Measurements from ENCODE around the gene USP24. TPM values are rescaled to one million over a fixed set of nuclear protein-coding genes. Genes with fewer than 3 reads are reported as not detected.

Gene USP24
- total and polyA plus RNA-seq, 2 donors (not counting 1 experiment from before 2014, with no cell fraction given): 18.9 to 152 TPM

DNA sequence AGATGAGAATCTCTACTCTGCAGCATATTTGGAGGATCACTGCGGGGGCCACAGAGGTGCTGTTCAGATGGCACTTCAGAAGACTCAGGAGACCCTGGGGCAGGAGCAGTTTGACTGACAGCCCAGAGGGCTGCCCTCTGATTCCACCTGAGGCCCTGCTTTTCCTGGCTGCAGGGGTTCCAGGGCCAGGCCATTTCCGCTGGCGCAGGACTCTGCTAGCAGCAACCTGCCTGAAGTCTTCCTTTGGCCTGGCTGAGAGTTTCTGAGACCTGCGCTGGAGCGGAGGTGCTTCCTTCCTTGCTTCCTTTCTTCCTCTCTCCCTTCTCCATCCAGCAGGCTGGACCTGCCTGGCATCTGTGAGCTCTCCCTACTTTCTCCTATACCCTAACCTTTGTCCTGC, 164.0 kb downstream of the USP24 start:
- peaks cover 13% of the 10 kb centered on the region for H3K27me3 Mint-ChIP-seq
- Histone ChIP-seq H3K9ac (ENCODE audit: low read length) (no peak overlapping the region), H3K27me3 (replicated peaks in 1 of 4; ENCODE audit: control extremely low read depth in 1 of 4, control insufficient read depth in 3 of 4, insufficient read depth in 4 of 4, low read length in 3 of 4) (no peaks in the 10 kb centered on the region), H4K20me1 (ENCODE audit: control insufficient read depth, insufficient read depth, low read length, poor library complexity, severe bottlenecking) (no peaks in the 10 kb centered on the region), H3K4me2 (replicated peaks; ENCODE audit: low read depth, low read length, poor library complexity, severe bottlenecking) (no peak overlapping the region), H3K79me2 (ENCODE audit: control insufficient read depth, insufficient read depth, low read length) (no peaks in the 10 kb centered on the region), H3K27ac (ENCODE audit: low read length in 2 of 2) (no peak overlapping the region), H3K4me3 (ENCODE audit: control extremely low read depth in 1 of 5, extremely low read depth in 1 of 5, insufficient read depth in 1 of 5, low read depth in 2 of 5, low read length in 4 of 5) (no peak overlapping the region), H3K36me3 (replicated peaks in 1 of 2; ENCODE audit: control extremely low read depth in 1 of 2, control insufficient read depth in 1 of 2, extremely low read depth in 1 of 2, insufficient read depth in 2 of 2, low read length in 1 of 2) (no peaks in the 10 kb centered on the region), H3K9me3 (ENCODE audit: control extremely low read depth in 1 of 3, control insufficient read depth in 2 of 3, insufficient read depth in 1 of 3, low read length in 2 of 3) (no peaks in the 10 kb centered on the region), H3K4me1 (ENCODE audit: control insufficient read depth in 2 of 2, insufficient read depth in 2 of 2, low read length in 2 of 2) (no peaks in the 10 kb centered on the region), H2AFZ (ENCODE audit: insufficient read depth, low read depth, low read length, poor library complexity, severe bottlenecking) (no peak overlapping the region)
- no peak for TF ChIP-seq EZH2 (IDR thresholded peaks at IDR 0.05; ENCODE audit: borderline replicate concordance, insufficient read depth, low read depth, low read length, poor library complexity, severe bottlenecking)
- TF ChIP-seq, protein P1, sequence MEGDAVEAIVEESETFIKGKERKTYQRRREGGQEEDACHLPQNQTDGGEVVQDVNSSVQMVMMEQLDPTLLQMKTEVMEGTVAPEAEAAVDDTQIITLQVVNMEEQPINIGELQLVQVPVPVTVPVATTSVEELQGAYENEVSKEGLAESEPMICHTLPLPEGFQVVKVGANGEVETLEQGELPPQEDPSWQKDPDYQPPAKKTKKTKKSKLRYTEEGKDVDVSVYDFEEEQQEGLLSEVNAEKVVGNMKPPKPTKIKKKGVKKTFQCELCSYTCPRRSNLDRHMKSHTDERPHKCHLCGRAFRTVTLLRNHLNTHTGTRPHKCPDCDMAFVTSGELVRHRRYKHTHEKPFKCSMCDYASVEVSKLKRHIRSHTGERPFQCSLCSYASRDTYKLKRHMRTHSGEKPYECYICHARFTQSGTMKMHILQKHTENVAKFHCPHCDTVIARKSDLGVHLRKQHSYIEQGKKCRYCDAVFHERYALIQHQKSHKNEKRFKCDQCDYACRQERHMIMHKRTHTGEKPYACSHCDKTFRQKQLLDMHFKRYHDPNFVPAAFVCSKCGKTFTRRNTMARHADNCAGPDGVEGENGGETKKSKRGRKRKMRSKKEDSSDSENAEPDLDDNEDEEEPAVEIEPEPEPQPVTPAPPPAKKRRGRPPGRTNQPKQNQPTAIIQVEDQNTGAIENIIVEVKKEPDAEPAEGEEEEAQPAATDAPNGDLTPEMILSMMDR (IDR thresholded peaks at IDR 0.05): no peak
- H3K9me3 Mint-ChIP-seq (ENCODE audit: insufficient read depth): no peaks in the 10 kb centered on the region
- no peak overlapping the region for H3K4me3 Mint-ChIP-seq
- ATAC-seq (ENCODE audit: low read depth) (no peak), DNase-seq (no peak)
- ChIA-PET POLR2A (no interaction called here), CTCF (no interaction called here)
- no peaks in the 10 kb centered on the region for H3K4me1 Mint-ChIP-seq
- H3K27ac Mint-ChIP-seq: no peak overlapping the region
- intact Hi-C loops (cut with micrococcal nuclease): no loop called here
- 100% methylated on average over 5 of the region's 5 CpGs for WGBS (ENCODE audit: insufficient coverage)

GRCh38 chr1:55050283-55050682, 164.9 kb downstream of the USP24 start:
- ChIA-PET CTCF (no interaction called here), POLR2A (no interaction called here)
- H3K4me3 Mint-ChIP-seq: no peak overlapping the region
- no peak overlapping the region for H3K4me2 ChIP-seq (replicated peaks; ENCODE audit: low read depth, low read length, poor library complexity, severe bottlenecking)
- H3K9ac ChIP-seq (ENCODE audit: low read length): no peak overlapping the region
- 72% methylated on average over 5 of the region's 9 CpGs for WGBS (ENCODE audit: insufficient coverage)
- TF ChIP-seq, protein P1 (IDR thresholded peaks at IDR 0.05): no peak
- TF ChIP-seq EZH2 (IDR thresholded peaks at IDR 0.05; ENCODE audit: borderline replicate concordance, insufficient read depth, low read depth, low read length, poor library complexity, severe bottlenecking): no peak
- no peaks in the 10 kb centered on the region for H3K36me3 ChIP-seq (replicated peaks in 1 of 2; ENCODE audit: control extremely low read depth in 1 of 2, control insufficient read depth in 1 of 2, extremely low read depth in 1 of 2, insufficient read depth in 2 of 2, low read length in 1 of 2)
- H3K27me3 ChIP-seq (replicated peaks in 1 of 4; ENCODE audit: control extremely low read depth in 1 of 4, control insufficient read depth in 3 of 4, insufficient read depth in 4 of 4, low read length in 3 of 4): no peaks in the 10 kb centered on the region
- H3K4me1 Mint-ChIP-seq: no peaks in the 10 kb centered on the region
- intact Hi-C loops (cut with micrococcal nuclease): no loop called here
- H3K9me3 Mint-ChIP-seq (ENCODE audit: insufficient read depth): no peaks in the 10 kb centered on the region
- no peak overlapping the region for H3K27ac ChIP-seq (ENCODE audit: low read length in 2 of 2)
- H3K4me1 ChIP-seq (ENCODE audit: control insufficient read depth in 2 of 2, insufficient read depth in 2 of 2, low read length in 2 of 2): no peaks in the 10 kb centered on the region
- no peak overlapping the region for H3K4me3 ChIP-seq (ENCODE audit: control extremely low read depth in 1 of 5, extremely low read depth in 1 of 5, insufficient read depth in 1 of 5, low read depth in 2 of 5, low read length in 4 of 5)
- H3K9me3 ChIP-seq (ENCODE audit: control extremely low read depth in 1 of 3, control insufficient read depth in 2 of 3, insufficient read depth in 1 of 3, low read length in 2 of 3): no peaks in the 10 kb centered on the region
- DNase-seq (no peak), ATAC-seq (ENCODE audit: low read depth) (no peak)
- peaks cover 13% of the 10 kb centered on the region for H3K27me3 Mint-ChIP-seq
- H2AFZ ChIP-seq (ENCODE audit: insufficient read depth, low read depth, low read length, poor library complexity, severe bottlenecking): no peak overlapping the region
- no peaks in the 10 kb centered on the region for H3K79me2 ChIP-seq (ENCODE audit: control insufficient read depth, insufficient read depth, low read length)
- no peak overlapping the region for H3K27ac Mint-ChIP-seq
- no peaks in the 10 kb centered on the region for H4K20me1 ChIP-seq (ENCODE audit: control insufficient read depth, insufficient read depth, low read length, poor library complexity, severe bottlenecking)

All from B cell (primary cell).